GM12878 (cell line): Measurements from ENCODE around the gene NRAS. TPM values are rescaled to one million over a fixed set of nuclear protein-coding genes. Genes with fewer than 3 reads are reported as not detected.

Source experiments
- HCFC1 ChIP-seq: fragments of 150-350 bp; IDR thresholded peaks from 2 replicates; pipeline ENCODE4 v1.6.1; 2014; ENCODE audit warnings: low read length
- MTA2 ChIP-seq: fragments of 450-650 bp; IDR thresholded peaks from 2 replicates; pipeline ENCODE4 v1.6.1; 2016; ENCODE audit warnings: low read depth, mild to moderate bottlenecking, moderate library complexity
- NFIC ChIP-seq: IDR thresholded peaks from 2 replicates; pipeline ENCODE4 v1.6.1; 2012; ENCODE audit warnings: low read depth, mild to moderate bottlenecking, inconsistent platforms, low read length, moderate library complexity
- NFYA ChIP-seq: IDR thresholded peaks from 2 replicates; pipeline ENCODE4 v1.6.1; 2011; ENCODE audit warnings: low read depth, mild to moderate bottlenecking, low read length, improper control_type of control experiment, borderline replicate concordance
- NR2F1 ChIP-seq: fragments of 450-650 bp; conservative IDR thresholded peaks from 2 replicates; pipeline ENCODE4 v1.6.1; 2017; ENCODE audit warnings: mild to moderate bottlenecking
- SUPT20H ChIP-seq: IDR thresholded peaks from 2 replicates; pipeline ENCODE4 v1.6.1; 2011; ENCODE audit warnings: low read depth, mild to moderate bottlenecking, low read length, moderate library complexity, borderline replicate concordance; ENCODE audit not compliant: control insufficient read depth
- SUZ12 ChIP-seq: fragments of 200-600 bp; sonication (generic); IDR thresholded peaks from one replicate; pipeline ENCODE4 v1.6.1; 2018; ENCODE audit warnings: antibody characterized with exemption, mild to moderate bottlenecking; ENCODE audit not compliant: unreplicated experiment
- ZNF207 ChIP-seq: fragments of 450-650 bp; IDR thresholded peaks from 2 replicates; pipeline ENCODE4 v1.6.1; 2014; ENCODE audit warnings: antibody characterized with exemption, mild to moderate bottlenecking, borderline replicate concordance
- polyA plus RNA-seq, 11 experiments: library from polyadenylated mRNA; depleted of rRNA in 4 of 11; unstranded in 6 of 11; stranded (reverse) in 5 of 11; fragments of >200 nt; fragmentation: Nextera tagmentation in 4 of 11; fragmentation: Illumina TruSeq in 1 of 11; extraction: Ambion mirVana in 4 of 11; extraction: Trizol in 1 of 11; gene quantifications; 1 replicate in 1 of 11; 2 replicates in 10 of 11; pipeline versions ENCODE4 v1.2.1 to v1.2.3, GENCODE V29; 2011 to 2016; ENCODE audit warnings: inconsistent platforms in 2 of 11, missing spikeins in 2 of 11, low read depth in 1 of 11
- total RNA-seq, 4 experiments: library from RNA; depleted of rRNA in 3 of 4; stranded (reverse); fragments of >200 nt in 3 of 4; fragmentation: Illumina TruSeq in 1 of 4; extraction: Trizol in 1 of 4; gene quantifications; 2 replicates each; pipeline versions ENCODE4 v1.2.1 to v1.2.3, GENCODE V29; 2013 to 2021
- TF ChIP-seq, protein P1 (sequence below): fragments of 450-650 bp; IDR thresholded peaks from 2 replicates; pipeline ENCODE4 v1.6.1; 2016; ENCODE audit warnings: mild to moderate bottlenecking, moderate library complexity, borderline replicate concordance
- TF ChIP-seq, protein P2 (sequence below): IDR thresholded peaks from 2 replicates; pipeline ENCODE4 v1.6.1; 2011; ENCODE audit warnings: low read depth, mild to moderate bottlenecking, low read length, moderate library complexity, borderline replicate concordance; ENCODE audit errors: extremely low read depth
- TF ChIP-seq, protein P3 (sequence below): IDR thresholded peaks from 2 replicates; pipeline ENCODE4 v1.6.1; 2012; ENCODE audit warnings: low read depth, low read length, improper control_type of control experiment
- TF ChIP-seq, protein P4 (sequence below): fragments of 150-350 bp; IDR thresholded peaks from 2 replicates; pipeline ENCODE4 v1.6.1; 2014; ENCODE audit warnings: mild to moderate bottlenecking, low read depth, low read length
- TF ChIP-seq, protein P5 (sequence below): fragments of 450-650 bp; formaldehyde crosslinking; IDR thresholded peaks from 2 replicates; pipeline ENCODE4 v1.4.0; 2020; ENCODE audit warnings: mild to moderate bottlenecking, moderate library complexity
- TF ChIP-seq, protein P6 (sequence below): fragments of 450-650 bp; IDR thresholded peaks from 2 replicates; pipeline ENCODE4 v1.6.1; 2017; ENCODE audit warnings: mild to moderate bottlenecking, low read depth, inconsistent platforms; ENCODE audit not compliant: poor library complexity, severe bottlenecking

The NRAS gene
- total and polyA plus RNA-seq, 10 of the 15 experiments (the other 5 are each of a cell fraction or from before 2014, with no cell fraction given) = 31.7 to 73.2 (median 66.2) TPM

DNA sequence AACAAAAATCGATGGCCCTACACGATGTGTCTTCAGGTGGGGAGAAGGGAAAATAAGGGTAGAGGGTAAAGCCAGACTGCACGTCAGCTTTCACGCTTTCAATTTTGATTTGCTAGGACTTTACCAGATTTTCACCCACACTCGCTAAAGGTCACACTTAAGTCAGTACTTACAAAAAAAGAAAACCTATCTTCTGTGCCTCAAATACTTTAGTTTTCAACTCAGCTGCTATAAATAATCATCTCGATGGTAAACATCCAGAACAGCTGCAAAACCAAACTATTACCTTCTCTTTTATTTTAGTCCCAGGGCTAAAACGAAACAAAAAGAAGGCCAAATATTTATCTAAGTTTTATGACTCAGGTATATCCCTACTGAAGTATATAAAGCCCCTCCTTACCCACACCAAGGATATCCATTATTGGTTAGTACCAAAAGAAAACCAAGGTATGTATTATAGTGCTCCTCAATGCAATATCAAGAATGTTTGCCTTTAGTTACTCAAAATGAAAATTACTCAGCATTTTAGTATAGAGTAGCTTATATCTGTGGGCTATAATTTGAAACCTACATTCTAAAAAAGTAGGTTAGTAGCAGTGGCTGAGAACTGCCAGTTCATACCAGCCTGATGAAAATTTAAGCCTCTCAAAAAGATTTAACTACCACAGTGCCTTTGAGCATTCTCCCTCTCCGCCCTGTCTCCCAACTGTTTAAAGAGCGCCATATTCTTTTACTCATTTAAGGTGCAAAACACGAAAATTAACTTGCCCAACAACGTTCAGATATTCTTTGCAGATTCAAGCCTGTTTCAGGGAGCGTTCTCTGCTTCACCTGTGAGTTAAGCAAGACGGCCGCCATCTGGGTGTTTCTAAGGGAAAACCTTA, 39.7 kb upstream of the NRAS start (continued):
- TF ChIP-seq SUZ12 (no peak), NR2F1 (peak; percentile 84), SUPT20H (no peak), MTA2 (no peak), NFYA (no peak), HCFC1 (no peak), NFIC (peak; percentile 53; the same call in 1 of the 2 replicates), ZNF207 (no peak)
- TF ChIP-seq, protein P1, sequence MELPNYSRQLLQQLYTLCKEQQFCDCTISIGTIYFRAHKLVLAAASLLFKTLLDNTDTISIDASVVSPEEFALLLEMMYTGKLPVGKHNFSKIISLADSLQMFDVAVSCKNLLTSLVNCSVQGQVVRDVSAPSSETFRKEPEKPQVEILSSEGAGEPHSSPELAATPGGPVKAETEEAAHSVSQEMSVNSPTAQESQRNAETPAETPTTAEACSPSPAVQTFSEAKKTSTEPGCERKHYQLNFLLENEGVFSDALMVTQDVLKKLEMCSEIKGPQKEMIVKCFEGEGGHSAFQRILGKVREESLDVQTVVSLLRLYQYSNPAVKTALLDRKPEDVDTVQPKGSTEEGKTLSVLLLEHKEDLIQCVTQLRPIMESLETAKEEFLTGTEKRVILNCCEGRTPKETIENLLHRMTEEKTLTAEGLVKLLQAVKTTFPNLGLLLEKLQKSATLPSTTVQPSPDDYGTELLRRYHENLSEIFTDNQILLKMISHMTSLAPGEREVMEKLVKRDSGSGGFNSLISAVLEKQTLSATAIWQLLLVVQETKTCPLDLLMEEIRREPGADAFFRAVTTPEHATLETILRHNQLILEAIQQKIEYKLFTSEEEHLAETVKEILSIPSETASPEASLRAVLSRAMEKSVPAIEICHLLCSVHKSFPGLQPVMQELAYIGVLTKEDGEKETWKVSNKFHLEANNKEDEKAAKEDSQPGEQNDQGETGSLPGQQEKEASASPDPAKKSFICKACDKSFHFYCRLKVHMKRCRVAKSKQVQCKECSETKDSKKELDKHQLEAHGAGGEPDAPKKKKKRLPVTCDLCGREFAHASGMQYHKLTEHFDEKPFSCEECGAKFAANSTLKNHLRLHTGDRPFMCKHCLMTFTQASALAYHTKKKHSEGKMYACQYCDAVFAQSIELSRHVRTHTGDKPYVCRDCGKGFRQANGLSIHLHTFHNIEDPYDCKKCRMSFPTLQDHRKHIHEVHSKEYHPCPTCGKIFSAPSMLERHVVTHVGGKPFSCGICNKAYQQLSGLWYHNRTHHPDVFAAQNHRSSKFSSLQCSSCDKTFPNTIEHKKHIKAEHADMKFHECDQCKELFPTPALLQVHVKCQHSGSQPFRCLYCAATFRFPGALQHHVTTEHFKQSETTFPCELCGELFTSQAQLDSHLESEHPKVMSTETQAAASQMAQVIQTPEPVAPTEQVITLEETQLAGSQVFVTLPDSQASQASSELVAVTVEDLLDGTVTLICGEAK = no peak
- TF ChIP-seq, protein P2, sequence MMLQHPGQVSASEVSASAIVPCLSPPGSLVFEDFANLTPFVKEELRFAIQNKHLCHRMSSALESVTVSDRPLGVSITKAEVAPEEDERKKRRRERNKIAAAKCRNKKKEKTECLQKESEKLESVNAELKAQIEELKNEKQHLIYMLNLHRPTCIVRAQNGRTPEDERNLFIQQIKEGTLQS = no peak
- TF ChIP-seq, protein P3, sequence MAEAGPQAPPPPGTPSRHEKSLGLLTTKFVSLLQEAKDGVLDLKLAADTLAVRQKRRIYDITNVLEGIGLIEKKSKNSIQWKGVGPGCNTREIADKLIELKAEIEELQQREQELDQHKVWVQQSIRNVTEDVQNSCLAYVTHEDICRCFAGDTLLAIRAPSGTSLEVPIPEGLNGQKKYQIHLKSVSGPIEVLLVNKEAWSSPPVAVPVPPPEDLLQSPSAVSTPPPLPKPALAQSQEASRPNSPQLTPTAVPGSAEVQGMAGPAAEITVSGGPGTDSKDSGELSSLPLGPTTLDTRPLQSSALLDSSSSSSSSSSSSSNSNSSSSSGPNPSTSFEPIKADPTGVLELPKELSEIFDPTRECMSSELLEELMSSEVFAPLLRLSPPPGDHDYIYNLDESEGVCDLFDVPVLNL = no peak
- TF ChIP-seq, protein P4, sequence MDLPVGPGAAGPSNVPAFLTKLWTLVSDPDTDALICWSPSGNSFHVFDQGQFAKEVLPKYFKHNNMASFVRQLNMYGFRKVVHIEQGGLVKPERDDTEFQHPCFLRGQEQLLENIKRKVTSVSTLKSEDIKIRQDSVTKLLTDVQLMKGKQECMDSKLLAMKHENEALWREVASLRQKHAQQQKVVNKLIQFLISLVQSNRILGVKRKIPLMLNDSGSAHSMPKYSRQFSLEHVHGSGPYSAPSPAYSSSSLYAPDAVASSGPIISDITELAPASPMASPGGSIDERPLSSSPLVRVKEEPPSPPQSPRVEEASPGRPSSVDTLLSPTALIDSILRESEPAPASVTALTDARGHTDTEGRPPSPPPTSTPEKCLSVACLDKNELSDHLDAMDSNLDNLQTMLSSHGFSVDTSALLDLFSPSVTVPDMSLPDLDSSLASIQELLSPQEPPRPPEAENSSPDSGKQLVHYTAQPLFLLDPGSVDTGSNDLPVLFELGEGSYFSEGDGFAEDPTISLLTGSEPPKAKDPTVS = no peak
- TF ChIP-seq, protein P5, sequence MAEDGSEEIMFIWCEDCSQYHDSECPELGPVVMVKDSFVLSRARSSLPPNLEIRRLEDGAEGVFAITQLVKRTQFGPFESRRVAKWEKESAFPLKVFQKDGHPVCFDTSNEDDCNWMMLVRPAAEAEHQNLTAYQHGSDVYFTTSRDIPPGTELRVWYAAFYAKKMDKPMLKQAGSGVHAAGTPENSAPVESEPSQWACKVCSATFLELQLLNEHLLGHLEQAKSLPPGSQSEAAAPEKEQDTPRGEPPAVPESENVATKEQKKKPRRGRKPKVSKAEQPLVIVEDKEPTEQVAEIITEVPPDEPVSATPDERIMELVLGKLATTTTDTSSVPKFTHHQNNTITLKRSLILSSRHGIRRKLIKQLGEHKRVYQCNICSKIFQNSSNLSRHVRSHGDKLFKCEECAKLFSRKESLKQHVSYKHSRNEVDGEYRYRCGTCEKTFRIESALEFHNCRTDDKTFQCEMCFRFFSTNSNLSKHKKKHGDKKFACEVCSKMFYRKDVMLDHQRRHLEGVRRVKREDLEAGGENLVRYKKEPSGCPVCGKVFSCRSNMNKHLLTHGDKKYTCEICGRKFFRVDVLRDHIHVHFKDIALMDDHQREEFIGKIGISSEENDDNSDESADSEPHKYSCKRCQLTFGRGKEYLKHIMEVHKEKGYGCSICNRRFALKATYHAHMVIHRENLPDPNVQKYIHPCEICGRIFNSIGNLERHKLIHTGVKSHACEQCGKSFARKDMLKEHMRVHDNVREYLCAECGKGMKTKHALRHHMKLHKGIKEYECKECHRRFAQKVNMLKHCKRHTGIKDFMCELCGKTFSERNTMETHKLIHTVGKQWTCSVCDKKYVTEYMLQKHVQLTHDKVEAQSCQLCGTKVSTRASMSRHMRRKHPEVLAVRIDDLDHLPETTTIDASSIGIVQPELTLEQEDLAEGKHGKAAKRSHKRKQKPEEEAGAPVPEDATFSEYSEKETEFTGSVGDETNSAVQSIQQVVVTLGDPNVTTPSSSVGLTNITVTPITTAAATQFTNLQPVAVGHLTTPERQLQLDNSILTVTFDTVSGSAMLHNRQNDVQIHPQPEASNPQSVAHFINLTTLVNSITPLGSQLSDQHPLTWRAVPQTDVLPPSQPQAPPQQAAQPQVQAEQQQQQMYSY = no peak
- TF ChIP-seq, protein P6, sequence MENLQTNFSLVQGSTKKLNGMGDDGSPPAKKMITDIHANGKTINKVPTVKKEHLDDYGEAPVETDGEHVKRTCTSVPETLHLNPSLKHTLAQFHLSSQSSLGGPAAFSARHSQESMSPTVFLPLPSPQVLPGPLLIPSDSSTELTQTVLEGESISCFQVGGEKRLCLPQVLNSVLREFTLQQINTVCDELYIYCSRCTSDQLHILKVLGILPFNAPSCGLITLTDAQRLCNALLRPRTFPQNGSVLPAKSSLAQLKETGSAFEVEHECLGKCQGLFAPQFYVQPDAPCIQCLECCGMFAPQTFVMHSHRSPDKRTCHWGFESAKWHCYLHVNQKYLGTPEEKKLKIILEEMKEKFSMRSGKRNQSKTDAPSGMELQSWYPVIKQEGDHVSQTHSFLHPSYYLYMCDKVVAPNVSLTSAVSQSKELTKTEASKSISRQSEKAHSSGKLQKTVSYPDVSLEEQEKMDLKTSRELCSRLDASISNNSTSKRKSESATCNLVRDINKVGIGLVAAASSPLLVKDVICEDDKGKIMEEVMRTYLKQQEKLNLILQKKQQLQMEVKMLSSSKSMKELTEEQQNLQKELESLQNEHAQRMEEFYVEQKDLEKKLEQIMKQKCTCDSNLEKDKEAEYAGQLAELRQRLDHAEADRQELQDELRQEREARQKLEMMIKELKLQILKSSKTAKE = peak; percentile 86
